Testis (tissue), 2 donors: ENCODE results near the gene TNRC6C.

Experiments
- CTCF ChIP-seq, 3 experiments: fragments of 450-650 bp in 2 of 3; fragments of 200-600 bp in 1 of 3; sonication (generic) in 1 of 3; IDR thresholded peaks; one replicate each; pipeline ENCODE4 v1.5.1; 2016 to 2019; ENCODE audit warnings: antibody characterized with exemption in 3 of 3, mild to moderate bottlenecking in 2 of 3, moderate library complexity in 1 of 3
- POLR2A ChIP-seq: fragments of 450-650 bp; IDR thresholded peaks from one replicate; pipeline ENCODE4 v1.6.1; 2017; ENCODE audit warnings: antibody characterized with exemption, mild to moderate bottlenecking, moderate library complexity

DNA sequence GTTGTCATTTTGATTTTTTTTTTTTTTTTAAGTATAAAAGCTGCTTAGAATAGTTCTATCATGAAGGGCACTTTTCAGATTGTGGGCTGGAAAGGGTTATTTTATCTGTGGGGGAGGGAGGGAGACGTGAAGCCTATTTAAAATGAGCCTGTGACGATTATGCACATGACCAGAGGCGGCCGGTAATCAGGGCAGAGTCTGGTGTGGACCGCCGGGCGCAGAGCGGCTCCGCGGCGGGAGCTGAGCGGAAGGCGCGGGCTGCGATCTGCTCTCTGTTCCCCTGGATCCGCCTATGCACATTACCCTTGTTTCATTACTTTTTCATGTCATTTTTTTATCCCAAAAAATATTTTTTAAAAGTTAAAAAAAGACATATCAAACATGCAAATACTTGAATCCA lies 146.6 kb downstream of the TNRC6C start:
- no peak for TF ChIP-seq CTCF (IDR thresholded peaks at IDR 0.05)
- no peak for TF ChIP-seq POLR2A
